Neural crest cell (in vitro differentiated cells): Measurements from ENCODE around the gene SLC8A3. TPM values are rescaled to one million over a fixed set of nuclear protein-coding genes. Genes with fewer than 3 reads are reported as not detected.
A peak's percentile ranks its signal among the peaks of the same experiment; 100 is the strongest.

ENCODE experiments used
- DNase-seq: peaks from one replicate; pipeline ENCODE4 v3.0.0; 2021; ENCODE audit warnings: low read depth, mixed read lengths, low spot score
- H3K27ac Mint-ChIP-seq: one replicate; pipeline ENCODE4 v1.8.0; 2021; ENCODE audit warnings: mild to moderate bottlenecking, mixed read lengths; ENCODE audit not compliant: unreplicated experiment
- H3K27me3 Mint-ChIP-seq: 2 replicates; pipeline ENCODE4 v1.8.0; 2021; ENCODE audit warnings: low read depth, mild to moderate bottlenecking, mixed read lengths
- H3K36me3 Mint-ChIP-seq: 2 replicates; pipeline ENCODE4 v1.8.0; 2021; ENCODE audit warnings: low read depth, mild to moderate bottlenecking, mixed read lengths
- H3K4me1 Mint-ChIP-seq: 2 replicates; pipeline ENCODE4 v1.8.0; 2021; ENCODE audit warnings: mixed read lengths
- H3K4me3 Mint-ChIP-seq: one replicate; pipeline ENCODE4 v1.8.0; 2021; ENCODE audit warnings: mild to moderate bottlenecking, mixed read lengths
- H3K9me3 Mint-ChIP-seq: 2 replicates; pipeline ENCODE4 v1.8.0; 2021; ENCODE audit warnings: mixed read lengths
- total RNA-seq: library from RNA; stranded (reverse); gene quantifications from 2 replicates; pipeline ENCODE4 v1.2.1, GENCODE V29; 2021
- TF ChIP-seq, protein P1 (sequence below): fragments of 200-600 bp; sonication (generic); conservative IDR thresholded peaks from 2 replicates; pipeline ENCODE4 v1.5.0; 2021; ENCODE audit warnings: antibody characterized with exemption, mild to moderate bottlenecking

The SLC8A3 gene
- total RNA-seq, 1 donor from 2014 or later = 1.2 TPM

DNA sequence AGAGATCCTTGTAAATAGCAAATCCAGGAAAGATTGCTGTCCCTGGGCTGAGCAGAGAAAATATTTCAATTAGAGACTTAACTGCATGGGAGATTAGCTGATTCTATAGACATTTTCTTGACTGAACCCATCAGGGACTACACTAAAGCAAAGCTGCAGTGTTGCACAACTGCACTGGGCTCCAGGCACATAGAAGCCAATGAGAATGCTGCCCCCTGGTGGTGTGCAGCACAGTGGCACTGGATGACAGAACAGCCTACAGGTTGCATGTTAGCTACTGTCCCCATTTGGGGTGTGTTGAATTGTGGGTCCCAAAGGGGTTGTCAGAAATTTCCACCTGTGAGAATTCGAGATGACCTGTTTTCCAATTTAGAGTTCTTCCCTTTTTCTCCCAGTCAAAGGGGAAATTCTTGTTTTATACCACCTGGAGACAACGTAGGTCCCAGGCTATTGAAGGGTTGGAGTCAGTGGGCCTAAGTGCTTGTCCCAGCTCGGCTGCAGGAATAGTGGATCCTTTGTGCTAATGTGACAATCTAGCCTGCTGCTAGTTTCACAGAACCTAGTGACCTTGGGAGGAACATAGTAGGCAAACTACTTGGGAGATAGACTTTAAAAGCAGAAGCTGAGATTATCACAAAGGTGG is 114.7 kb downstream of the SLC8A3 start:
- peak; percentile 73 for DNase-seq
- H3K4me3 Mint-ChIP-seq = no peak overlapping the region
- H3K4me1 Mint-ChIP-seq = peaks cover 9% of the 10 kb centered on the region
- H3K36me3 Mint-ChIP-seq = no peaks in the 10 kb centered on the region
- H3K9me3 Mint-ChIP-seq = no peaks in the 10 kb centered on the region
- TF ChIP-seq, protein P1, sequence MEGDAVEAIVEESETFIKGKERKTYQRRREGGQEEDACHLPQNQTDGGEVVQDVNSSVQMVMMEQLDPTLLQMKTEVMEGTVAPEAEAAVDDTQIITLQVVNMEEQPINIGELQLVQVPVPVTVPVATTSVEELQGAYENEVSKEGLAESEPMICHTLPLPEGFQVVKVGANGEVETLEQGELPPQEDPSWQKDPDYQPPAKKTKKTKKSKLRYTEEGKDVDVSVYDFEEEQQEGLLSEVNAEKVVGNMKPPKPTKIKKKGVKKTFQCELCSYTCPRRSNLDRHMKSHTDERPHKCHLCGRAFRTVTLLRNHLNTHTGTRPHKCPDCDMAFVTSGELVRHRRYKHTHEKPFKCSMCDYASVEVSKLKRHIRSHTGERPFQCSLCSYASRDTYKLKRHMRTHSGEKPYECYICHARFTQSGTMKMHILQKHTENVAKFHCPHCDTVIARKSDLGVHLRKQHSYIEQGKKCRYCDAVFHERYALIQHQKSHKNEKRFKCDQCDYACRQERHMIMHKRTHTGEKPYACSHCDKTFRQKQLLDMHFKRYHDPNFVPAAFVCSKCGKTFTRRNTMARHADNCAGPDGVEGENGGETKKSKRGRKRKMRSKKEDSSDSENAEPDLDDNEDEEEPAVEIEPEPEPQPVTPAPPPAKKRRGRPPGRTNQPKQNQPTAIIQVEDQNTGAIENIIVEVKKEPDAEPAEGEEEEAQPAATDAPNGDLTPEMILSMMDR = peak; percentile 87
- no peak overlapping the region for H3K27ac Mint-ChIP-seq
- H3K27me3 Mint-ChIP-seq = peaks cover 8% of the 10 kb centered on the region

GRCh38 chr14:70069186-70069585 is 119.6 kb downstream of the SLC8A3 start:
- Mint-ChIP-seq H3K27ac (no peak overlapping the region), H3K4me3 (no peak overlapping the region), H3K36me3 (no peaks in the 10 kb centered on the region), H3K4me1 (peaks cover 9% of the 10 kb centered on the region), H3K27me3 (no peaks in the 10 kb centered on the region), H3K9me3 (no peaks in the 10 kb centered on the region)
- TF ChIP-seq, protein P1 = no peak
- DNase-seq = no peak

DNA sequence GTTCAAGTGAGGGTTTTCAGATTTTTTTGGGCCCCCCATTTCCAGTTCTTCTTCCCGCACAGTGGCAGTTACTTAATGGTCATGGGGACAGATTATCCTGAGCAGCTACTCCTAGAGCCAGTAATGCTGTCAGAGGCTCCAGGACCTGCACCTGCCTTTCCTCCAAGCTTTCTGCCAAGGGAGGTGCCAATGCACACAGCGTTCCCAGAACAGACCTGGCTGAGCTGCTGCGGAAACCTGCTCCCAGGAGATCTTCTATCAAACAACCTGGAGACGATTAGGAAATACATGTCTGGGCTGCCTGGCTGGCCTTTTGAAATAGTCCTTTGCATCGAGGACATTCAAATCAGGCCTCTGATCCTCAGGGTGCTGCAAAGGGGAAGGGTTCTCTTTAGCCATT is 120.9 kb downstream of the SLC8A3 start:
- Mint-ChIP-seq H3K36me3 (no peaks in the 10 kb centered on the region), H3K4me1 (peaks cover 9% of the 10 kb centered on the region), H3K4me3 (no peak overlapping the region), H3K27ac (no peak overlapping the region), H3K9me3 (no peaks in the 10 kb centered on the region), H3K27me3 (peaks cover 2% of the 10 kb centered on the region)
- no peak for DNase-seq
- TF ChIP-seq, protein P1 = no peak

DNA sequence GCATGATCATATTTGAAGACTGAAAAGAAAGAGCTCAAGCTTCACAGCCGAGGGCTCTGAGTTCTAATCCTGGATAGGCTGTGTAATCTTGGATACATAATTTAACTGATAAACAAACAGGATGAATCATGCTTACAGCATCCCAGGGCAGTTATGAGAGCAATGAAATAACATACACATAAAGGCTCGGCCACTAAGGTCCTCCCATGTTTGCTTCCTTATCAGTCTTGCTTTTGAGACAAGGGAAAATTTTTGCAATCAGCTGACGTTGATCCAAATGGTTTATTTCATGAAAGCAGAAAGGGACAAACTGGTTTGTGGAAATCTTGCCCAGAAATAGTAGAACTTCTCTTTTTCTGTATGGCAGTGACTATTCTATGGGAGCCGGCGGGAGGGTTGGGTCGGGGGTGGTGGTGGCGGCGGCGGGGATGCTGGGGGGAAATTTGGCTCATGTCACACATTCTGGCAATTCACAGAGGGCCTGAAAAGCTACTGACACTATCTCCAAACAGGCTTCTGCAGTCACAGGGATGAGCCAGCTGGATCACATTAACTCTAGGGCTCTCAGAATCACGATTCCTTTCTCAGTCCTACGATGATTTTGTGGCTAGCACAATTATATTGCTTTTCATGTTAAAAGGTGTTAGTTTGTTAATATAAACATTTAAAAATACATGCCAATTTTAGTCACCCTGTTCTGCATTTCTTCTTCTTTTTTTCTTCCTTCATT is 124.5 kb downstream of the SLC8A3 start:
- no peak overlapping the region for H3K27ac Mint-ChIP-seq
- no peaks in the 10 kb centered on the region for H3K9me3 Mint-ChIP-seq
- peaks cover 6% of the 10 kb centered on the region for H3K27me3 Mint-ChIP-seq
- no peaks in the 10 kb centered on the region for H3K36me3 Mint-ChIP-seq
- TF ChIP-seq, protein P1 = no peak
- no peak for DNase-seq
- H3K4me3 Mint-ChIP-seq = no peak overlapping the region
- peaks cover 3% of the 10 kb centered on the region for H3K4me1 Mint-ChIP-seq

DNA sequence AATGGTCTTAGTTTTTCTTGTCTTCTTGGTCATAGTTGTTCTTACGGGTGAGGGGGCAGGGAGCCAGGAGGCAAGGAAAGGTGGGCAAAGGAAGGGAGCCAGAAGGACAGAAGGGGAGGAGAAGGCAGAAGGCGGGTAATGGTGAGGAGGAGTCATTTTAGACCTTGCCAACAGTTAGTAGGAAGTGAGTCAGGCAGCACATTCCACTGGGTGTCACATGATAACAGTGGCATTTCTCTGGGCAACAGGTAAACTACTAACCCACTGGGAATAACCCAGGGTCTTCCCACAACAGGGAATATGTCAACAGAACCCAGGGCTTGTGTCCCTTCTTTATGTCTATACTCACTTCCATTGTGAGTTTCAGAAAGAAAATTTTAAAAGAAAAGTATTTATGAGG is 127.6 kb downstream of the SLC8A3 start:
- TF ChIP-seq, protein P1 = no peak
- H3K4me3 Mint-ChIP-seq = no peak overlapping the region
- H3K36me3 Mint-ChIP-seq = no peaks in the 10 kb centered on the region
- H3K4me1 Mint-ChIP-seq = no peaks in the 10 kb centered on the region
- DNase-seq = no peak
- no peaks in the 10 kb centered on the region for H3K9me3 Mint-ChIP-seq
- H3K27me3 Mint-ChIP-seq = peaks cover 6% of the 10 kb centered on the region
- H3K27ac Mint-ChIP-seq = peak overlapping the region; percentile 52
